ENCODE data around the gene ENTPD6.
"Not testable (repeated sequence)": the region's sequence is repeated elsewhere in the genome, so short reads cannot be mapped to it uniquely, and the experiment has no call there.

The ENTPD6 gene

DNA sequence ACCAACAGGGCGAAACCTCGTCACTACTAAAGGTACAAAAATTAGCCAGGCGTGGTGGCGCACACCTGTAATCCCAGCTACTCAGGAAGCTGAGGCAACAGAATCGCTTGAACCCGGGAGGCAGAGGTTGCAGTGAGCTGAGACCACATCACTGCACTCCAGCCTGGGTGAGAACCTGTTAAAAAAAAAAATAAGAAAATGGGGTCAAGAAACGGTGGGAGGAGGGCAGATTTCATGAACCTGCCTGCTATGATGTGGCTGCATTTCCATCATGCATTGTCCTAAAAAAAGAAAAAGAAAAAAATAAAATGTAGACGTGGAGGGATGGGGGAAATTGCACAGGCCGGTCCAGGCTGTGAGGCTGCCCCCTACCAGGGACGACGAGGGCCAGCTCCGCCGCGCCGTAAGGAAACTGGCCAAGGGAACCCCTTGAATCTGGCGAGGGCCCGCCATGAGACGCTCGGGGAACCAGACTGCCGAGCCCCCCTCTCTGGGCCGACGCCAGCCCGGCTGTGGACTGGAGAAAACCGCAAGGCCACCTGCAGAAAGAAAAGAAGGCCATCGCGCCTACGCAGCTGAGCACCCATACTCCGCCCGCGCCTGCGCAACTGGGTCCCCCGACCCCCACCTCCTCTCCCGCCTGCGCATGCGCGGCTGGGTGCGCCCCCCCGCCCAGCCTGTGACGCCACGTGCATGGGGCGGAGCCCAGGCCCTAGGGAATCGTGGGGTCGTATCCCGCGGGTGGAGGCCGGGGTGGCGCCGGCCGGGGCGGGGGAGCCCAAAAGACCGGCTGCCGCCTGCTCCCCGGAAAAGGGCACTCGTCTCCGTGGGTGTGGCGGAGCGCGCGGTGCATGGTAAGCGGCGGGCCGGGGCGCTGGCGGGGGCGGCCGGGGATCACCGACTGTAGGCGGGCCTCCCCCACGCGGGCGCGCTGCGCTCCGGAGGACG lies at the start of gene ENTPD6:
TSS of gene ENTPD6 (plus strand) at position 699 of the 948 bp plus-strand sequence. CDS start 10,825 bp downstream, outside the sequence.
- peak; percentile 89 for DNase-seq

DNA sequence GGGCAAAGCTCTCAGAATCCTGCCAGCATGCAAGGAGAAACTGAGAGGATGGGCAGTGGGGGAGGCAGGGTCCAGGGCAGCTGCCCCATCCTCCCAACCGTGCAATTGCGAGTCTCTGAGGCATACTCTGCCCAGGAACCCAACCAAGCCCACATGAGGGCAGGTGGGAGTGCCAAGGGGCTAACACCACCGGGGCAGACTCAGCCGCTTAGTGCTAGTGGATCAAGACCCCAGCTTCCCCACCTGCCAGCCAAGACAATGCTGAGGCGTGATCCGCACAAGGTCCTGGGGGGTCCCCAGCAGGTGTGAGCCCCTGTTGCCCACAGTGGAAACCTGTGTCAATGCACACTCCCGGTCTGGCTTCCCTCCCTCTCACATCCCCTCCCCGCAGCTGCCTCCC lies 48.5 kb upstream of the ENTPD6 start:
- no peak for DNase-seq

DNA sequence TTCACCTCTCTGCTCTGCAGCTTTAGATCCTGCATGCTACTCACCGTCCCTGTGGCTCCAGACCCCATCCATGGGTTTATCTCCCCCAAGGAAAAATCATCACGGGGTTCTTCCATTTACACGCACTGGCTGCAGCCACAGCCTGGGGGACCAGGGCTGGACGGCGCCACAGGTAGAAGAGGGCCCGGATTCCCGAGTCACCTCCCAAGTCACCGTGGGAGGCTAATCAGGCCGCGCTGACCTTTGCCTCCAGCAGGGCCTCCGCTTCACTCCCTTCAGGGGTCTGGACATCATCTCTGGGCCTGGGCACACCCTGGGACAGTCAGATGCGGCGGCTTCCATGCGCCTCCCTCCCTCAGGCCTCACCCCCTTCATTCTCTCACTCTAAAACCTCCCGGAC lies 47.8 kb upstream of the ENTPD6 start:
- no peak for DNase-seq

DNA sequence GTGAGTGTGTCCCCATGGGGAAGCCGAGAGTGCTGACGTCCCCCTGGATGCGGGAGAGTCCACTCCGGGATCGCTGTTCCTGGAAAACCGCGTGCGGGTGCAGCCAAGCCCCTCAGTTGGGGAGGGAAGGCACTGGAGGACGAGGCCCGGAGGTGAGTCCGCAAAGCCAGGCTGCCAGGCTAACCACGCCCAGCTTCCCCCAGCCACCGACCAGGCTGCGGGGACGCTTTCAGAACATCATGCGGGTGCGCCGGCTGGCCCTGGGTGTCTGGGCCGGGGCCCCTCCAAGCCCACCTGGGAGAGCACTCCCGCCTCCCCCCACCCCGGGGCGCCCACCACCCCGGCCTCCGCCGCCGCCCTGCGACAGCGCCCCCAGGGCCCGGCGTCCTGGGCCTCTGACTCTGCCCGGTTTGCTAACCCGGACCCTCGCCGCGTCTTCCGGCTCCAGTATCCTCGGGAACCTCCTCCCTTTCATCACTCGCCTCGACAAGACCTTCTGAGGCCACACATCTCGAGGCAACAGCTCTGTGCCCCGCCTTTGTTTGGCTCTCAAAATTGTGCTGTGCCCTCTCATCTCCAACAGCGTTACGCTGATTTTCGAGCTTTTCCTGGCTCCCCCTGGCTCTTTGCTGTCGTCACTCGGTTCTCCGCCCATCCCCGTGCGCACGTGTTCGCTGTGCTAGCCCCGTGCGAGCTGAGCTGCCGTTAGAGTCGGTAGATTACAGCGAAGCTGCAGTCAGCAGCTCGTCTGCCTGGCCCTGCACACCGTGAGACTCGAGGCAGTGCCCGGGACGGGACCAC lies 47.1 kb upstream of the ENTPD6 start:
- peak; percentile 38 for DNase-seq

DNA sequence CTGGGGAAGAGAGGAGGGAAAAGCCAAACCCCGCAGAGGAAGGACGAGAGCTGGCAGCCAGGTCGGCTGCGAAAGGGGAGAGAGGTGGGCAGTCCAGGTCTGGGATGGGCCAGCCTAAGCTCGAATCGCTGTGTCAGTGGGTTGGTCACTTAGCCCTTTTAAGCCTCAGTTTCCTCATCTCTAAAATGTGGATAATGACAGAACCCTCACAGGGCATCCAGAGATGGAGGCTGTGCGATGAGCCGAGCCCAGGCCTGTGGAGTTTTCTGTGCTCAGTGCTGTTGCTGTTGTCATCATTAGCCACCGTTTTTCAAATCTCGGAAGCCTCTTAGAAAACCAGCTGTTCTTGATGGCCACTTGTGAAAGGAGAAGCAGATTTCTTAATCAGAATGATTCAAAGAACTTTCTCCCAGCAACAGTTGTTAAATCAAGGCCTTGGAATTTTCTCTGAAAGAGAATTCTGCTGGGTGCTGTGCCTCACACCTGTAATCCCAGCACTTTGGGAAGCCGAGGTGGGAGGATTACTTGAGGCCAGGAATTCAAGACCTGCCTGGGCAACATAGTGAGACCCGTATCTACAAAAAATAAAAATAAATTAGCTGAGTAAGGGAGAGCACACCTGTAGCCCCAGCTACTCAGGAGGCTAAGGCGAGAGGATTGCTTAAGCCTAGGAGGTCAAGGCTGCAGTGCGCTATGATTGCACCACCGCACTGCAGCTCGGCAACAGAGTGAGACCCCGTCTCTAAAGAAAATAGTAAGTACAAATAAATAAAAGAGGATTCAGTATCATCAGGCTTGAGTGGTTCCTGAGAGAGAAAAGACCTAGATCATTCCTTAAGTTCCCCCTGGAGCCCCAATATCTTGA lies 46.3 kb upstream of the ENTPD6 start:
- no peak for DNase-seq

DNA sequence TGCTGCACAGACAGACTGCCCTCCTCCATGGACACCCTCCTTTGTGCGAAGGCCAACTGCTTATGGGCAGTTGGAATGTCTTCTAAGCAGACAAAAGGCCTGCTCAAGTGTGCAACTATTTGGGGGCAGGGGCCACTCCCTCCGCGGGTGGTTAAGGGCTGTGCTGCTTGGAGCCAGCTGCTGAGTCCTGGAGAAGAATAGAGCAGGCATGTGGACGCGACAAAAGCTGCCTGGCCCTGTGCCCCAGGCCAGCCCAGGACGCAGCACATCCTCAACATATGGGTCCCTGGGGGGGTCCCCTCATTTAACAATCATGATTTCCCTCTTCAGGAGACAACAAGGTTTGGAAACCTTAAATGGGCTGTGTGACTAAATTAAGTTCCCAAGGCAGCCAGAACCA lies 45.5 kb upstream of the ENTPD6 start:
- DNase-seq: no peak

DNA sequence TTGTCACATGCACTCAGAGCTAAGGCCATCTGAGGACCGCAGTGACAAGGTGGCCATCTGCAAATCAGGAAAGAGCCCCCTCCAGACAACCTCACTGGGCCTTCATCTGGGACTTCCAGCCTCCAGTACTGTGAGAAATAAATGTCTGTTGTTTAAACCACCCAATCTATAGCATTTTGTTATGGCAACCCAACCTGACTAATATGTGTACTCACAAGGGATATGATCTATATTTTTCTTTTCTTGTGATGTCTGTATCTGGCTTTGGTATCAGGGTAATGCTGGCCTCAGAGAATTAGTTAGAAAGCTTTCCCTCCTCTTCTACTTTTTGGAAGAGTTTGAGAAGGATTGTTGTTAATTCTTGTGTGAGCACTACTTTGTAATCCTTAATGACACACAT lies 37.5 kb upstream of the ENTPD6 start:
- DNase-seq: no peak

DNA sequence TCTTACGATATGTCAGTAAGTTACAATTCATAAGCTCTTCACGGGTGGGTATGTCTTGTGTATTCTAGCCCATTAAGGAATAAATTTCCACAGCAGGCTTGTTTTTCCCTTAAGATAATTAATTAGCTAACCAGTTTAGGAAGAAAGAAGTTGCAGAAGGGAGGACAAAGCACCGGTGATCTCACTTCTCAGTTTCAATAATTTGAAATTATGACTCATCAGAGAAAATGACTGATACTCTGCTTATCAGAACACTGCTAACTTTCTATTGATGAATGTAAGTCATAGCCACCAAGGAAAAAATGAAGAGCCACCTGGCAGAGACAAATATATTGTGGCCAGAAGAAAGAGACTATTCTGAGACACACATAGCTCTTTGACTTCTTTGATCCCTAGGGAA lies 35.0 kb upstream of the ENTPD6 start:
- DNase-seq: no peak

DNA sequence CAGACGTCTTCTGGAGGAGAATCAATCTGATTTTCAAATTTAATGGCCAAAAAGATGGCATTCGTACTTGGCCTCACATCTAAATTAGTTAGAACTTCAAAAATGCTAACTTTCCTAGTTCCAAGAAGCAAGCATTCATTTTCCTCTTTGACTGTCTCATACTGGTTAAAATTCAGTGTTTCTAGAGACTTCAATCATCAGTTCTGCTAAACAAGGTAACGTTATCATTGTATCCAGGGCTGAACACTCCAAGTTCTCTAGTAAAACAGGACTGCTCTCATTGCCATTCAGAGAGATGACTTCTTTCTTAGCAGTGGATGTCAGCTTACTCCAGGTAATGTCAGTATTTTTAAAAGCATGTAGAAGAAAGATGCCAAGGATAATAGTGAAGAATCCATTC lies 34.6 kb upstream of the ENTPD6 start:
- no peak for DNase-seq

DNA sequence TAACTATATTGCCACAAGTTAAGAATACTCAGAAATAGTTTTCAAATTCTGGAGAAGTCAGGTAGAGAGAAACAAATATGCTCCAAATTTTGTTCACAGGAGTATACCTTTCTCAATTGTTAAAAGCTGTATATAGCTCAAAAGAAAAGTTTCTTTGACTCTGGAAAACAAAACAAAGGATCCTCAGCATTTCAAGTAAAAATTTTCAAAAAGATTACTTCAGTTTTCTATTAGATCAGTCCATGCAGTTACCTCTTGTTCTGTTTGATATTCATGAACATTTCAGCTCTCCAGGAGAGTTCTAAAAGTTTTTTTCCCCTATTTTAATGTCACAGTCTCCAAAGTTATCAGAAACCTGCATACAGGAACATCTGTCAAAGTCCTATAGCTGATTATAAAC lies 30.4 kb upstream of the ENTPD6 start:
- DNase-seq: no peak

DNA sequence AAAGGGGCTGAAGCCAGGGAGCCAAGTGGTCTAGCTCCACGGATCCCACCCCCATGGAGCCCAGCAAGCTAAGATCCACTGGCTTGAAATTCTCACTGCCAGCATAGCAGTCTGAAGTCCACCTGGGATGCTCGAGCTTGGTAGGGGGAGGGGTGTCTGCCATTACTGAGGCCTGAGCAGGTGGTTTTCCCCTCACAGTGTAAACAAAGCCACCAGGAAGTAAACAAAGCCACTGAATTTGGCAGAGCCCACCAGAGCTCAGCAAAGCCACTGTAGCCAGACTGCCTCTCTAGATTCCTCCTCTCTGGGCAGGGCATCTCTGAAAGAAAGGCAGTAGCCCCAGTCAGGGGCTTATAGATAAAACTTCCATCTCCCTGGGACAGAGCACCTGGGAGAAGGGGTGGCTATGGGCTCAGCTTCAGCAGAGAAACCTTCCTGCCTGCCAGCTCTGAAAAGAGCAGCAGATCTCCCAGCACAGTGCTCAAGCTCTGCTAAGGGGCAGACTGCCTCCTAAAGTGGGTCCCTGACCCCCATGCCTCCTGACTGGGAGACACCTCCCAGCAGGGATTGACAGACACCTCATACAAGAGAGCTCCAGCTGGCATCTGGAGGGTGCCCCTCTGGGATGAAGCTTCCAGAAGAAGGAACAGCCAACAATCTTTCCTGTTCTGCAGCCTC lies 29.3 kb upstream of the ENTPD6 start:
- DNase-seq: not testable (repeated sequence)

DNA sequence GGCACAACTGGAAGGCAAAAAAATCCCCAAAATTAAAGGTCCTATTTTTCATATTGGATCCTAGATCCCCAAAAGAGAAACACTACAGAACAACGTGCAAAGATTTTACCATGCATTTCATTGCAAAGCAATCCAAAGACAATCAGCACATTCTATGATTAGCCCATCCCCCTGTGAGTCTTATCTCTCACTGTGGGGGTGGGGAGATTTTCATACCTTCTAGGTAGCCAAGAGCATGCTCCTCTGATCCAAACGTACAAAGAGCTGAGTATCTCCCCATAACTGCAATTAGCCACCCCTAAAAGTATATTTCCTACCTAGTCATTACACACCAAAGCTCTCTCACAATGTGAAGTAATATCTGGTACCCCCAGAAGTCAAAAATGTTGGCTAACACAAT lies 22.2 kb upstream of the ENTPD6 start:
- no peak for DNase-seq

DNA sequence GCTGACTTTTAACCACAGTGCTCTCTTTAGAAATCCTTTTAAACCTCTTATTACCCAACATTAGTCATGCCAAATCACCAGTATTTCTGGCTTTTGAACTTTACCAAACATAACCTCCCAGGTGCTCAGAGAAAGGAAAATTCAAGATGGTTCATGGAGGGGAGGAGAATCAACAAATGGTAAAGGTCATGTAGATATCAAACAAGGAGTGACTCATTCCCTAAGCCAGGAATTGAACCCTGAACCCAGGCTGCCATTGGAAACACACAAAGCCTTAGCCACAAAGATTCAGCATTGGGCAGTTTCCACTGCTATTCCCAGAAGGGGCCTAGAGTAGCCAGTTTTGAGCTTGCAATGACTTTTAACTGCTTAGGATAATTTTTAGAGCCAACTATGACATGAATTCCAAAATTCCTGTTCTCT lies 21.6 kb upstream of the ENTPD6 start:
- no peak for DNase-seq

DNA sequence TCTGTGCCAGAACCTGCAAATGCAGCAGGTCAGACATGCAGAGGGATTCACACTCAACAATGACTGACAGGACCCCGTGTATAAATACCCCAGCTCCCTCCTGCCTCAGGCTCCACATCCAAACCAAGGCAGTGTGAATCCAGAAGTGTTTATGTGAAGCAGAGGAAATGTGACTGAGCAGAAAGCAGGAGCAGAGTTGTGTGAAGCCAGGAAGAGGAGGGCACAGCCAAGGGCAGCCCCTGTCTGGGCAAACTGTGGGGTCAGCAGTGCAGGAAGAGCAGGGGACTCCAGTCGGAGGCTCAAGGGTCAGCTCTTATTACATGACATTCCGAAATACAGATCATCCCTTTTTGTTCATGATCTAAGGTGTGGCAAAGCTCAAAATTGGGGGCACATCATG lies 19.3 kb upstream of the ENTPD6 start:
- DNase-seq: no peak

DNA sequence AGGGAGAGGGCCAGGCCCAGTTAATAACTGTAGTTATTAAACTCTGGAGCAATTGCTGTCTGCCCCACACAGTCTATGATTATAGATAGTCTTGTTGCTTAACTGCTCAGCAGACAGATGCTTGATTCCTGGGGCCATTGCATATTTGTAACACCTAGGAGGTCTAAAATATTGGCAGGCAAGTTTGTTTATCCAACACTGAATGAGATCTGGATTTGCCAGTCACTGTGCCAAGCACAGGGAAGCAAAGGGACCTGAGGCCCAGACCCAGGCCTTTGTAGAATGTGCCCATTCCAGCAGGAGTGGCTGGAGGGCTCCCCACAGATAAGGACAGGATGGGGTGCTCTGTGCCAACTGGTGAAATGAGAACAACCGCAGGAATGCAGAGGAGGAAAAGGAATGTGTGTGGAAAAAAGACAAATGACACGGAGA lies 17.6 kb upstream of the ENTPD6 start:
- peak; percentile 36 for DNase-seq

DNA sequence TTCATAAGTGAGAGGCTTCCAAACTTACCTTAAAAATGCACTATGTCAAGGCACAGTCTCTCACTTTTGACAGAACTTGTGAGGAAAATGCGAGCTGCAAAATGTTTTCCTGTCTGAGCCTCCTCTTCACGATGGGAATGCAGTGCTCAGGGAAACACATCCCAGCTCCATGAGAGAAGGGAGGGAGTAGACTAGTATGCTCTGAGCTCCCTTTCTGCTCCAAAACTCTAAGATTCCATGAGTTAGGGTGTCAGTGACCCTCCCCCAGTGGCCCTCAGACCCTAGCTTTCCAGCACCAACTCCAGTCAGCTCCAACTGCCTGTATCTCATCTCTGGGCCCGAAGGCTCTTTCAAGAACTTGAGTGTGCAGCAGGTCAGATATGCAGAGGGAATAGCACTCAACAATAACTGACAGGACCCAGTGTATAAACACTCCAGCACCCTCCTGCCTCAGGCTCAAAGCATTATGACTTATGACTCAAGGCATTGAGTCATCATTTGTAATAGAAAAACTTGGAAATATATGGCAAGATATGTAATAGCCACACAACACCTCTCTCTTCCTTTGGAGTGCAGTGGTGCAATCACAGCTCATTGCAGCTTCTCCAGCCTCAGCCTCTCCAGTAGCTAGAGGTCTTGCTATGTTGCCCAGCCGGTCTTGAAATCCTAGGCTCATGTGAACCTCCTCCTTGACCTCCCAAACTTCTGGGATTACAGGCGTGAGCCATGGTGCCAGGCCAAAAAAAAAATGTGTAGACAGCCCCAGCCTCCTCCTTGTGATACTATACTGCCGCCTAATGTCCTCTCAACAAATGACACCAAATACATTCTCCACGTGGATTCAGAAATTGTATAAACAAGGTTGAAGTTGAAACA lies 16.7 kb upstream of the ENTPD6 start:
- peak; percentile 84 for DNase-seq

DNA sequence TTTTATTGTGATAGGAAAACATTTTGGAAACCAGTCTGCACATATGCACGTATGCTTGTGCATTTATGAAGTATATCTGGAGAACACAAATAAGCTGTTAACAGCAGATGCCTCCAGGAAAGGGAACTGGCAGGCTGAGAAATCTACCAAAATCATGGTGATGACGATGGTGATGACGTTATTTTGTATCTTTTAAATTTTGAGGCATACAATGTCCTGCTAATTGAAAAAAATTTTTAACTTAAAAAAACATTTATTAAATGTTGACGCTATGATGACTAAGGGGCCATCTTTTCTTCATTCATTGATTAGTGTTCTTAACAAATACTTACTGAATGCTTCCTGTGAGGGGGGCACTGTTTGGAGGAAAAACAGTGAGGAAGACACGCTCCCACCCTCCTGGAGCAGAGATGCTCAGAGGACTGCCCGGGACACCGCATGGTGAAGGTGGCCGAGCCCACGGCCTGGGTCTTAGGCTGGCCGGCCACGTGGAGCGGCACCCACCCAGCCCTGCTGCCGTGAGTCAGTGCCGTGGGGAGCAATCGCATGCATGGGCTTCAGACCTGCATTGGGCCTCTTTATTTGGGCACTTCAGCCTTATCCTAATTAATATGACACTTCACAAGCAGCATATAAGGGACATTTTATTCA lies 15.9 kb upstream of the ENTPD6 start:
- DNase-seq: no peak

DNA sequence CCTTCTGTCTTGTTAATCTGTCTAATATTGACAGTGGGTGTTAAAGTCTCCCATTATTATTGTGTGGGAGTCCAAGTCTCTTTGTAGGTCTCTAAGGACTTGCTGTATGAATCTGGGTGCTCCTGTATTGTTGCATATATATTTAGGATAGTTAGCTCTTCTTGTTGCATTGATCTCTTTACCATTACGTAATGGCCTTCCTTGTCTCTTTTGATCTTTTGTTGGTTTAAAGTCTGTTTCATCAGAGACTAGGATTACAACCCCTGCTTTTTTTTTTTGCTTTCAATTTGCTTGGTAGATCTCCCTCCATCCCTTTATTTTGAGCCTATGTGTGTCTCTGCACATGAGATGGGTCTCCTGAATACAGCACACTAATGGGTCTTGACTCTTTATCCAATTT lies 11.1 kb upstream of the ENTPD6 start:
- DNase-seq: not testable (repeated sequence)

DNA sequence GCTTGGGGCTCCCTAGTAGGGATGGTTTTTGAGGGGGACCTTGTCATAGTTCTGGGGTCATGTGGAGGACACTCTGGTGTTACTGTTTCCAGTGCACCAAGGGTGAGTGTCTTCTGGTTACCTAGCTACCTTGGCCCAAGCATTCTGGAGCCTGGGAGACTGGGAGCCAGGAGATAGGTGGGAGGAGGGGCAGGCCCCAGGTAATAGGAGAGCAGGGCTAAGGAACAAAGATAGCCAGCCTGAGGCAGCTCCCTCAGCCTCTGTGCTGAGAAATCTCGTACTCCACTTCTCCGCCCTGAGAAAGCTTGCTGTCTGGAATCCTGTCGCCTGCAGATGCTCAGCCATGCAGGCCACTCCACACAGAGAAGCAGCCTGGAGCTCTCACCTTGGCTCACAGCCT lies 8.3 kb upstream of the ENTPD6 start:
- no peak for DNase-seq

DNA sequence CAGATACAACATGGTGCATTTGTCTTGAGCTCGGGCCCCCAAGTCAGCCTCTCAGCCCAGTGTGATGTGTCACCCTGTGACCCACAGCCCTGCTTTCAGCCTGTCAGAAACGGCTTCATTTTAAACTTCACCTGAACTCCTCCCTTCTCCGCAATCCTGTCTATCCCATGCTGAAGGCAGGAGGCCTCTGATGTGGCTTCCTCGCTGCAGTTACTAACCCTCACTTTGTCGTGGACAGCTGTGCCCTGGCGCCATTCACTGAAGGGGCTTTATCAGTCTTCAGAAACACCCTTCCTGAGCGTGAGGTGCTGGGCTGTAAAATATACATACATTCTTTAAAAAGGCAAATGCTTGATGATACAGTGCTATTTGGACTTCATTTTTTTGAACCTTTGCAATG lies 7.9 kb upstream of the ENTPD6 start:
- DNase-seq: no peak

DNA sequence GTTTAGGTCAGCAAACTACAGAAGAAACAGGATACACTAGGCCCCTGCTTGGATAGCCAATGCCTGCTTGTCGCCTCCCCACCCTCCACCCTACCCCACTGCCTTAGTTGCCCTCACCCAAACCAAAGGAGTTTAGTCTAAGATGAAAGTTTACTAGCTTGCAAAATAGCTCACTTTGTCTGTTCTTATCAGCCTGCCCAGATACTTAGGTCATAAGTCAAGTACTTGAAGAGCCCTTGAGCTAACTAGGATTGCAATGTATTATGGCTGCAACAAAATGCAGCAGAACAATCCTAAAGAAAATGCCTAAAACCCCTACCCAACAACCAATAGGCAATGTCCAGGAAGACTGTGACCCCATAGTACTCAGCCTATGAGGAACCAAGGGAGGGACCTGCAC lies 7.3 kb upstream of the ENTPD6 start:
- no peak for DNase-seq

All from fibroblast of upper back skin (primary cell).